Transverse colon (tissue), 4 donors: Measurements from ENCODE around the gene PHETA1. TPM values are rescaled to one million over a fixed set of nuclear protein-coding genes. Genes with fewer than 3 reads are reported as not detected.

Experiments used
- DNase-seq: peaks from one replicate; pipeline ENCODE4 v3.0.0-alpha.2; 2019
- H3K27ac ChIP-seq, 4 donors: fragments of 200-600 bp; sonication (generic); 2 replicates each; pipeline ENCODE4 v1.5.1; 2016 to 2018; ENCODE audit warnings: inconsistent platforms in 4 of 4
- H3K27me3 ChIP-seq: fragments of 200-600 bp; sonication (generic); 2 replicates; pipeline ENCODE4 v1.5.1; 2017; ENCODE audit warnings: inconsistent platforms
- H3K36me3 ChIP-seq, 4 donors: fragments of 200-600 bp; sonication (generic); 2 replicates each; pipeline ENCODE4 v1.5.1; 2017 to 2019; ENCODE audit warnings: inconsistent platforms in 4 of 4
- H3K4me1 ChIP-seq, 4 donors: fragments of 200-600 bp; sonication (generic); 2 replicates each; pipeline ENCODE4 v1.5.1; 2017 to 2020; ENCODE audit warnings: inconsistent platforms in 4 of 4
- H3K4me3 ChIP-seq, 4 donors: fragments of 200-600 bp; sonication (generic); 1 replicate in 1 of 4; 2 replicates in 3 of 4; pipeline versions ENCODE4 v1.5.1 to v1.6.1; 2017 to 2019; ENCODE audit warnings: inconsistent platforms in 4 of 4
- H3K9me3 ChIP-seq, 2 donors: fragments of 200-600 bp; sonication (generic); 2 replicates each; pipeline ENCODE4 v1.5.1; 2017 to 2019; ENCODE audit warnings: inconsistent platforms in 2 of 2
- CTCF ChIP-seq, 5 experiments: fragments of 200-600 bp in 3 of 5; fragments of 450-650 bp in 2 of 5; sonication (generic) in 3 of 5; IDR thresholded peaks; 1 replicate in 2 of 5; 2 replicates in 3 of 5; pipeline ENCODE4 v1.5.1; 2016 to 2017; ENCODE audit warnings: antibody characterized with exemption in 5 of 5, inconsistent platforms in 3 of 5, mild to moderate bottlenecking in 2 of 5, moderate library complexity in 1 of 5
- EP300 ChIP-seq: sonication (generic); formaldehyde crosslinking; IDR thresholded peaks from one replicate; pipeline ENCODE4 v1.6.1; 2017; ENCODE audit warnings: antibody characterized with exemption, low read depth
- POLR2A ChIP-seq: fragments of 450-650 bp; IDR thresholded peaks from one replicate; pipeline ENCODE4 v1.6.1; 2016; ENCODE audit warnings: antibody characterized with exemption, mild to moderate bottlenecking, moderate library complexity
- POLR2AphosphoS5 ChIP-seq, 3 donors: sonication (generic); formaldehyde crosslinking; IDR thresholded peaks; one replicate each; pipeline ENCODE4 v1.6.1; 2016; ENCODE audit warnings: antibody characterized with exemption in 3 of 3
- WGBS, 2 donors: methylation state at CpG; one replicate each; pipeline ENCODE4 v1.1.5; 2018; ENCODE audit warnings: low coverage in 1 of 2; 5-methylcytosine and 5-hydroxymethylcytosine counted together
- in situ Hi-C, 4 donors: fragments of 200-750 bp; cut with MboI; loops; one replicate each; pipeline versions ENCODE4 v1.15.0 to v1.15.1; 2017; ENCODE audit warnings: low sequenced_read_pairs in 3 of 4, low pct_ligation_motif_present in 1 of 4, low pct_unique_long_range_greater_than_20kb in 1 of 4
- intact Hi-C: fragments of 100-400 bp; cut with DNase I; formaldehyde crosslinking; loops from one replicate; pipeline ENCODE4 v1.15.1; 2023; ENCODE audit warnings: low total_unique reads
- total RNA-seq, 4 donors: library from RNA; depleted of rRNA; stranded (reverse); fragments of >200 nt; gene quantifications; one replicate each; pipeline ENCODE4 v1.1.0, GENCODE V29; 2016

The PHETA1 gene
- total RNA-seq, 4 donors from 2014 or later = 22.4 to 34.8 (median 28.1) TPM

GRCh38 chr12:111366075-111366474 is 2.8 kb downstream of the PHETA1 start:
- intact Hi-C loops (no loop called here), in situ Hi-C loops (no loop called here)
- WGBS, 2 donors = 96 to 100% methylated on average over 5 to 10 of the region's 10 CpGs

GRCh38 chr12:111363578-111363977 is 5.3 kb downstream of the PHETA1 start:
- Histone ChIP-seq H3K27me3 (no peaks in the 10 kb centered on the region), H3K9me3 (no peaks in the 10 kb centered on the region), H3K4me3 (no peak overlapping the region), H3K27ac (no peak overlapping the region), H3K4me1 (peaks cover 4 to 15% (median 12%) of the 10 kb centered on the region in 4 donors), H3K36me3 (peaks cover 0 to 3% (median 0%) of the 10 kb centered on the region in 4 donors)
- in situ Hi-C loops (no loop called here), intact Hi-C loops (no loop called here)
- DNase-seq = no peak
- WGBS, 2 donors = 81% methylated on average over 3 of the region's 3 CpGs; no CpG with 5 or more reads in 1 of the 2 donors
- TF ChIP-seq CTCF (IDR thresholded peaks at IDR 0.05) (no peak), POLR2A (no peak), POLR2AphosphoS5 (IDR thresholded peaks at IDR 0.05) (no peak), EP300 (no peak)

More at GRCh38 chr12:111366075-111366474, 2.8 kb downstream of the PHETA1 start:
- H3K4me3 ChIP-seq = no peak overlapping the region
- H3K9me3 ChIP-seq = no peaks in the 10 kb centered on the region
- TF ChIP-seq POLR2A (no peak), CTCF (IDR thresholded peaks at IDR 0.05) (no peak), POLR2AphosphoS5 (IDR thresholded peaks at IDR 0.05) (no peak), EP300 (no peak)
- H3K27me3 ChIP-seq = no peaks in the 10 kb centered on the region
- no peak overlapping the region for H3K27ac ChIP-seq
- peaks cover 0 to 3% (median 0%) of the 10 kb centered on the region in 4 donors for H3K36me3 ChIP-seq
- no peak for DNase-seq
- peaks cover 7 to 24% (median 20%) of the 10 kb centered on the region in 4 donors for H3K4me1 ChIP-seq

- H3K36me3 ChIP-seq = peaks cover 0 to 3% (median 0%) of the 10 kb centered on the region in 4 donors
- DNase-seq = no peak
- peaks cover 4 to 10% (median 7%) of the 10 kb centered on the region in 4 donors for H3K4me1 ChIP-seq
- intact Hi-C loops = no loop called here
- TF ChIP-seq POLR2AphosphoS5 (IDR thresholded peaks at IDR 0.05) (no peak), POLR2A (no peak), CTCF (IDR thresholded peaks at IDR 0.05) (no peak), EP300 (no peak)
- H3K4me3 ChIP-seq = no peak overlapping the region
- 93 to 96% methylated on average over 10 to 38 of the region's 59 CpGs for WGBS, 2 donors
- in situ Hi-C loops = no loop called here
- H3K27ac ChIP-seq = no peak overlapping the region
- no peaks in the 10 kb centered on the region for H3K27me3 ChIP-seq
- no peaks in the 10 kb centered on the region for H3K9me3 ChIP-seq
These were observed 6.0 kb downstream of the PHETA1 start for GRCh38 chr12:111362687-111363475.

GRCh38 chr12:111361717-111362576 is 6.9 kb downstream of the PHETA1 start:
- intact Hi-C loops = loop anchor here (1.0 kb wide), 1 partner anchor 42 kb away; no protein-coding TSS in a partner anchor
- no peak overlapping the region for H3K27ac ChIP-seq
- peaks cover 0 to under 1% (median under 1%) of the 10 kb centered on the region in 4 donors for H3K4me1 ChIP-seq

More at GRCh38 chr12:111361717-111362576, 6.9 kb downstream of the PHETA1 start:
- TF ChIP-seq POLR2AphosphoS5 (IDR thresholded peaks at IDR 0.05) (no peak), EP300 (no peak), CTCF (IDR thresholded peaks at IDR 0.05) (no peak), POLR2A (no peak)
- 79% methylated on average over 18 of the region's 18 CpGs; no CpG with 5 or more reads in 1 of the 2 donors for WGBS, 2 donors
- H3K4me3 ChIP-seq = no peak overlapping the region
- no peak for DNase-seq
- no peaks in the 10 kb centered on the region for H3K27me3 ChIP-seq
- no peaks in the 10 kb centered on the region for H3K9me3 ChIP-seq
- H3K36me3 ChIP-seq = peaks cover 0 to 3% (median 0%) of the 10 kb centered on the region in 4 donors
- in situ Hi-C loops = no loop called here
